GM12878 (cell line): ENCODE data around the gene CFLAR. TPM values are rescaled to one million over a fixed set of nuclear protein-coding genes. Genes with fewer than 3 reads are reported as not detected.

ENCODE experiments used
- CBX3 ChIP-seq: fragments of 200-600 bp; sonication (generic); IDR thresholded peaks from 2 replicates; pipeline ENCODE4 v1.6.1; 2016; ENCODE audit warnings: low read depth, borderline replicate concordance
- CBX5 ChIP-seq: sonication (generic); IDR thresholded peaks from 2 replicates; pipeline ENCODE4 v1.6.1; 2016; ENCODE audit warnings: low read depth, moderate library complexity, mild to moderate bottlenecking, inconsistent platforms
- CEBPZ ChIP-seq: fragments of 150-350 bp; IDR thresholded peaks from 2 replicates; pipeline ENCODE4 v1.6.1; 2016; ENCODE audit warnings: low read depth, low read length
- E2F8 ChIP-seq: fragments of 450-650 bp; IDR thresholded peaks from 2 replicates; pipeline ENCODE4 v1.6.1; 2018; ENCODE audit warnings: mild to moderate bottlenecking, low read depth, moderate library complexity; ENCODE audit not compliant: partially characterized antibody
- EP300 ChIP-seq, 2 experiments: fragments of 150-350 bp in 1 of 2; IDR thresholded peaks; 2 replicates each; pipeline ENCODE4 v1.6.1; 2011 to 2012; ENCODE audit warnings: low read depth in 2 of 2, low read length in 2 of 2, borderline replicate concordance in 1 of 2, improper control_type of control experiment in 1 of 2, inconsistent platforms in 1 of 2; ENCODE audit not compliant: control insufficient read depth in 1 of 2
- IRF5 ChIP-seq: fragments of 450-650 bp; IDR thresholded peaks from 2 replicates; pipeline ENCODE4 v1.6.1; 2017; ENCODE audit warnings: borderline replicate concordance
- LARP7 ChIP-seq: fragments of 450-650 bp; IDR thresholded peaks from 2 replicates; pipeline ENCODE4 v1.6.1; 2017; ENCODE audit warnings: mild to moderate bottlenecking
- MEF2B ChIP-seq: fragments of 450-650 bp; IDR thresholded peaks from 2 replicates; pipeline ENCODE4 v1.6.1; 2018; ENCODE audit warnings: mild to moderate bottlenecking, moderate library complexity; ENCODE audit not compliant: partially characterized antibody, poor library complexity, severe bottlenecking
- NR2C1 ChIP-seq: fragments of 450-650 bp; IDR thresholded peaks from 2 replicates; pipeline ENCODE4 v1.6.1; 2017; ENCODE audit warnings: antibody characterized with exemption, mild to moderate bottlenecking, moderate library complexity
- RELA ChIP-seq: fragments of 450-650 bp; IDR thresholded peaks from 2 replicates; pipeline ENCODE4 v1.8.0; 2014; ENCODE audit warnings: borderline replicate concordance; ENCODE audit not compliant: partially characterized antibody
- SMAD1 ChIP-seq: fragments of 450-650 bp; IDR thresholded peaks from 2 replicates; pipeline ENCODE4 v1.6.1; 2018; ENCODE audit warnings: mild to moderate bottlenecking, low read depth; ENCODE audit not compliant: partially characterized antibody
- STAT1 ChIP-seq: fragments of 450-650 bp; conservative IDR thresholded peaks from 2 replicates; pipeline ENCODE4 v1.6.1; 2014; ENCODE audit warnings: antibody characterized with exemption, mild to moderate bottlenecking
- SUPT20H ChIP-seq: IDR thresholded peaks from 2 replicates; pipeline ENCODE4 v1.6.1; 2011; ENCODE audit warnings: low read depth, mild to moderate bottlenecking, low read length, moderate library complexity, borderline replicate concordance; ENCODE audit not compliant: control insufficient read depth
- YY1 ChIP-seq: IDR thresholded peaks from 2 replicates; pipeline ENCODE4 v1.6.1; 2011; ENCODE audit warnings: low read depth, mild to moderate bottlenecking, low read length
- ZNF687 ChIP-seq: fragments of 450-650 bp; IDR thresholded peaks from 2 replicates; pipeline ENCODE4 v1.6.1; 2017; ENCODE audit warnings: mild to moderate bottlenecking, moderate library complexity
- polyA plus RNA-seq, 11 experiments: library from polyadenylated mRNA; depleted of rRNA in 4 of 11; unstranded in 6 of 11; stranded (reverse) in 5 of 11; fragments of >200 nt; fragmentation: Nextera tagmentation in 4 of 11; fragmentation: Illumina TruSeq in 1 of 11; extraction: Ambion mirVana in 4 of 11; extraction: Trizol in 1 of 11; gene quantifications; 1 replicate in 1 of 11; 2 replicates in 10 of 11; pipeline versions ENCODE4 v1.2.1 to v1.2.3, GENCODE V29; 2011 to 2016; ENCODE audit warnings: inconsistent platforms in 2 of 11, missing spikeins in 2 of 11, low read depth in 1 of 11
- total RNA-seq, 4 experiments: library from RNA; depleted of rRNA in 3 of 4; stranded (reverse); fragments of >200 nt in 3 of 4; fragmentation: Illumina TruSeq in 1 of 4; extraction: Trizol in 1 of 4; gene quantifications; 2 replicates each; pipeline versions ENCODE4 v1.2.1 to v1.2.3, GENCODE V29; 2013 to 2021

Gene CFLAR
- total and polyA plus RNA-seq, 10 of the 15 experiments (the other 5 are each of a cell fraction or from before 2014, with no cell fraction given), result 80.6 to 181 (median 101) TPM

- TF ChIP-seq E2F8 (no peak), YY1 (peak; percentile 59; the same call in 1 of the 2 replicates), MEF2B (no peak), NR2C1 (no peak), STAT1 (no peak), LARP7 (peak; percentile 40), SMAD1 (peak; percentile 77), EP300 (IDR thresholded peaks at IDR 0.05; ENCODE audit: borderline replicate concordance in 1 of 2, control insufficient read depth in 1 of 2, low read depth in 2 of 2, low read length in 2 of 2) (peak; percentile 18 to 44; a peak in 1 of 4 replicates), CBX3 (no peak), SUPT20H (no peak), IRF5 (no peak), ZNF687 (peak; percentile 100), RELA (peak; percentile 47), CEBPZ (no peak), CBX5 (no peak)
These were observed 10.6 kb downstream of the CFLAR start (continued) for GRCh38 chr2:201126308-201127151.
